Spleen (tissue), 7 donors: ENCODE data around the gene NCKIPSD.

Experiments used
- CTCF ChIP-seq, 11 experiments: fragments of 200-600 bp in 7 of 11; fragments of 450-650 bp in 4 of 11; sonication (generic) in 4 of 11; IDR thresholded peaks in 8 of 11; conservative IDR thresholded peaks in 3 of 11; 1 replicate in 7 of 11; 2 replicates in 4 of 11; pipeline versions ENCODE4 v1.4.0 to v1.8.0; 2016 to 2021; ENCODE audit warnings: antibody characterized with exemption in 11 of 11, inconsistent platforms in 4 of 11, mild to moderate bottlenecking in 1 of 11
- POLR2A ChIP-seq, 3 donors: fragments of 450-650 bp; IDR thresholded peaks; one replicate each; pipeline ENCODE4 v1.5.1; 2017; ENCODE audit warnings: antibody characterized with exemption in 3 of 3, mild to moderate bottlenecking in 1 of 3
- POLR2AphosphoS5 ChIP-seq, 3 donors: sonication (generic); formaldehyde crosslinking; IDR thresholded peaks; one replicate each; pipeline ENCODE4 v1.5.1; 2017; ENCODE audit warnings: antibody characterized with exemption in 3 of 3
- donor health status: DM: no; HTN: no; CAD: no; lungs with moderate emphysema.
- donor health status: DM: no; HTN: no; CAD: no.
- donor health status: DM: no; HTN: no; CAD: no.

DNA sequence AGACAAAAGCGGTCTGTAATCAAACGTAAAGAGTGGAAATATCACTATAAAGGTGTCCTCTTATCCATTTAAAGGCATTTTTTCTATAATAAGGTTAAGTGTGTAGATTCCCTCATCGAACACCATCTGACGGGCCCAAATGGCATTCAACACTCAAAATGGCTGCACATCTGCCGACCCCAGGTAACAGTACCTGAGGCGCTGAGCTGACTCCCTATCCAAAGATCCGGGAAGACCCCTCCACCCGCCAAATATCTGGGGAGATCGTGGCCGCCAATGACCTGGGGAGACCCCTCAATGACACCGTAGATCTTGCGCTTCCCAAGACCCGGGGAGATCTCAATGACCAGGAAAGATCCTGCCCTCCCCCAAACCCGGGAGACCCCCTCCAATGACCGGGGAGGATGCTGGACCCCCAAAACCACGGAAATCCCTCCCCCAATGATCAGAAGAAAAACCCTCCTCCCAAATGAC is 30.8 kb upstream of the NCKIPSD start:
- TF ChIP-seq CTCF (IDR thresholded peaks at IDR 0.05 in 8 of 11, conservative IDR thresholded peaks at IDR 0.05 in 3 of 11) (no peak), POLR2A (IDR thresholded peaks at IDR 0.05) (no peak), POLR2AphosphoS5 (IDR thresholded peaks at IDR 0.05) (no peak)
